HepG2 (cell line): ENCODE measurements around the gene MAP3K5. TPM values are rescaled to one million over a fixed set of nuclear protein-coding genes. Genes with fewer than 3 reads are reported as not detected.

Experiments used
- ATAD3A ChIP-seq: sonication (generic); formaldehyde crosslinking; IDR thresholded peaks from 2 replicates; pipeline ENCODE4 v1.4.0; 2020; ENCODE audit warnings: missing genetic modification reagents
- BRCA1 ChIP-seq: sonication (generic); formaldehyde crosslinking; IDR thresholded peaks from 2 replicates; pipeline ENCODE4 v1.4.0; 2020; ENCODE audit warnings: missing genetic modification reagents
- GLI4 ChIP-seq: sonication (generic); formaldehyde crosslinking; IDR thresholded peaks from 2 replicates; pipeline ENCODE4 v1.5.1; 2020; ENCODE audit warnings: missing genetic modification reagents, mild to moderate bottlenecking, moderate library complexity, borderline replicate concordance
- HINFP ChIP-seq: sonication (generic); formaldehyde crosslinking; IDR thresholded peaks from 2 replicates; pipeline ENCODE4 v1.4.0; 2020; ENCODE audit warnings: low read depth, mild to moderate bottlenecking, missing genetic modification reagents
- HOXD1 ChIP-seq: sonication (generic); formaldehyde crosslinking; IDR thresholded peaks from 2 replicates; pipeline ENCODE4 v1.5.0; 2020; ENCODE audit warnings: missing genetic modification reagents
- SRF ChIP-seq: IDR thresholded peaks from 2 replicates; pipeline ENCODE4 v1.6.1; 2011; ENCODE audit warnings: mild to moderate bottlenecking, low read depth, low read length, moderate library complexity
- ZKSCAN1 ChIP-seq: fragments of 150-350 bp; IDR thresholded peaks from 2 replicates; pipeline ENCODE4 v1.6.1; 2014; ENCODE audit warnings: low read length
- ZNF230 ChIP-seq: sonication (generic); formaldehyde crosslinking; IDR thresholded peaks from 2 replicates; pipeline ENCODE4 v1.4.0; 2020; ENCODE audit warnings: mild to moderate bottlenecking, missing genetic modification reagents
- ZNF30 ChIP-seq: sonication (generic); formaldehyde crosslinking; IDR thresholded peaks from 2 replicates; pipeline ENCODE4 v1.5.0; 2020; ENCODE audit warnings: mild to moderate bottlenecking, missing genetic modification reagents
- ZNF333 ChIP-seq: sonication (generic); formaldehyde crosslinking; IDR thresholded peaks from 2 replicates; pipeline ENCODE4 v1.4.0; 2020; ENCODE audit warnings: mild to moderate bottlenecking, missing genetic modification reagents, borderline replicate concordance
- ZNF460 ChIP-seq: sonication (generic); formaldehyde crosslinking; IDR thresholded peaks from 2 replicates; pipeline ENCODE4 v1.5.1; 2020; ENCODE audit warnings: missing genetic modification reagents, mild to moderate bottlenecking, borderline replicate concordance
- ZNF737 ChIP-seq: sonication (generic); formaldehyde crosslinking; IDR thresholded peaks from 2 replicates; pipeline ENCODE4 v1.5.0; 2020; ENCODE audit warnings: missing genetic modification reagents, mild to moderate bottlenecking, borderline replicate concordance
- ZSCAN25 ChIP-seq: sonication (generic); formaldehyde crosslinking; IDR thresholded peaks from 2 replicates; pipeline ENCODE4 v1.8.0; 2022; ENCODE audit warnings: mild to moderate bottlenecking, missing genetic modification reagents
- polyA plus RNA-seq, 8 experiments: library from polyadenylated mRNA; depleted of rRNA in 3 of 8; stranded (reverse) in 7 of 8; unstranded in 1 of 8; fragments of >200 nt; fragmentation: Illumina TruSeq in 4 of 8; extraction: Trizol in 4 of 8; gene quantifications; 2 replicates each; pipeline versions ENCODE4 v1.2.1 to v1.2.3, GENCODE V29; 2011 to 2016; ENCODE audit warnings: low read depth in 4 of 8, missing spikeins in 1 of 8, mixed read lengths in 1 of 8; ENCODE audit not compliant: insufficient read depth in 1 of 8
- total RNA-seq, 5 experiments: library from RNA; depleted of rRNA; stranded (reverse); fragments of >200 nt; fragmentation: Illumina TruSeq; extraction: Trizol; gene quantifications; 2 replicates each; pipeline ENCODE4 v1.2.3, GENCODE V29; 2016; ENCODE audit warnings: low read depth in 1 of 5
- TF ChIP-seq, protein P1 (sequence below): sonication (generic); formaldehyde crosslinking; IDR thresholded peaks from 2 replicates; pipeline ENCODE4 v1.5.1; 2020; ENCODE audit warnings: missing genetic modification reagents, mild to moderate bottlenecking, borderline replicate concordance
- TF ChIP-seq, protein P2 (sequence below): sonication (generic); formaldehyde crosslinking; IDR thresholded peaks from 2 replicates; pipeline ENCODE4 v1.5.1; 2020; ENCODE audit warnings: mild to moderate bottlenecking, moderate library complexity, missing genetic modification reagents

The MAP3K5 gene
- total and polyA plus RNA-seq, 2 of the 13 experiments (the other 11 are each of a cell fraction or from before 2014, with no cell fraction given), result not detected

DNA sequence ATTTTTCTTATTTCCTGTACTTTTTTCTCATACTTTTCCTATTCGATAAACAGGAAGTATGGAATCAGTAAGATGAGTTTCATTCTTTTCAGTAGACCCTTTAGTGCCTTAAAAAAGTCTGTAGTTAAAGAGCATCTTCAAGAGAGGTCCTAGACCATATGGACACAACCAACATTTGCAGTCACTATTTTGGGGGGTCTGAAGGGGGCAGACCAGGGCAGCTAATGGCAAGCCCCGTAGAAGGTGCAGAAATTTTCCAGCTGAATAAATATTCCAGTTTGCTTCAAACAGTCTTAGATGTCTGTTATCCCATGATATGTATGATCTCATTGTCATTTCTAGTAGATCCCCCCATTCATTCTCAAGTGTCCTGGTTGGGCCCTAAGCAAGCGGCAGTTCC, 52.8 kb downstream of the MAP3K5 start (continued):
- no peak for TF ChIP-seq ZNF737 (CRISPR knock-in tag)
- TF ChIP-seq SRF, result no peak
- TF ChIP-seq GLI4, result no peak
- TF ChIP-seq, protein P1, sequence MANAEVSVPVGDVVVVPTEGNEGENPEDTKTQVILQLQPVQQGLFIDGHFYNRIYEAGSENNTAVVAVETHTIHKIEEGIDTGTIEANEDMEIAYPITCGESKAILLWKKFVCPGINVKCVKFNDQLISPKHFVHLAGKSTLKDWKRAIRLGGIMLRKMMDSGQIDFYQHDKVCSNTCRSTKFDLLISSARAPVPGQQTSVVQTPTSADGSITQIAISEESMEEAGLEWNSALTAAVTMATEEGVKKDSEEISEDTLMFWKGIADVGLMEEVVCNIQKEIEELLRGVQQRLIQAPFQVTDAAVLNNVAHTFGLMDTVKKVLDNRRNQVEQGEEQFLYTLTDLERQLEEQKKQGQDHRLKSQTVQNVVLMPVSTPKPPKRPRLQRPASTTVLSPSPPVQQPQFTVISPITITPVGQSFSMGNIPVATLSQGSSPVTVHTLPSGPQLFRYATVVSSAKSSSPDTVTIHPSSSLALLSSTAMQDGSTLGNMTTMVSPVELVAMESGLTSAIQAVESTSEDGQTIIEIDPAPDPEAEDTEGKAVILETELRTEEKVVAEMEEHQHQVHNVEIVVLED, result no peak
- no peak for TF ChIP-seq HINFP (CRISPR knock-in tag)
- TF ChIP-seq ZNF230, result no peak
- TF ChIP-seq ZNF460, result no peak
- no peak for TF ChIP-seq ZNF30 (CRISPR knock-in tag)
- no peak for TF ChIP-seq ZKSCAN1
- no peak for TF ChIP-seq BRCA1
- no peak for TF ChIP-seq HOXD1 (CRISPR knock-in tag)
- TF ChIP-seq, protein P2, sequence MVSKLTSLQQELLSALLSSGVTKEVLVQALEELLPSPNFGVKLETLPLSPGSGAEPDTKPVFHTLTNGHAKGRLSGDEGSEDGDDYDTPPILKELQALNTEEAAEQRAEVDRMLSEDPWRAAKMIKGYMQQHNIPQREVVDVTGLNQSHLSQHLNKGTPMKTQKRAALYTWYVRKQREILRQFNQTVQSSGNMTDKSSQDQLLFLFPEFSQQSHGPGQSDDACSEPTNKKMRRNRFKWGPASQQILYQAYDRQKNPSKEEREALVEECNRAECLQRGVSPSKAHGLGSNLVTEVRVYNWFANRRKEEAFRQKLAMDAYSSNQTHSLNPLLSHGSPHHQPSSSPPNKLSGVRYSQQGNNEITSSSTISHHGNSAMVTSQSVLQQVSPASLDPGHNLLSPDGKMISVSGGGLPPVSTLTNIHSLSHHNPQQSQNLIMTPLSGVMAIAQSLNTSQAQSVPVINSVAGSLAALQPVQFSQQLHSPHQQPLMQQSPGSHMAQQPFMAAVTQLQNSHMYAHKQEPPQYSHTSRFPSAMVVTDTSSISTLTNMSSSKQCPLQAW, result no peak
- no peak for TF ChIP-seq ZNF333 (CRISPR knock-in tag)
- no peak for TF ChIP-seq ATAD3A
- TF ChIP-seq ZSCAN25 (CRISPR knock-in tag), result no peak
